Peyer's patch (tissue), 4 donors: ENCODE data around the gene EPHB2.

ENCODE experiments used
- CTCF ChIP-seq, 6 experiments: fragments of 450-650 bp in 4 of 6; fragments of 200-600 bp in 2 of 6; sonication (generic) in 1 of 6; IDR thresholded peaks; one replicate each; pipeline ENCODE4 v1.5.1; 2017 to 2019; ENCODE audit warnings: antibody characterized with exemption in 6 of 6, mild to moderate bottlenecking in 3 of 6, moderate library complexity in 1 of 6
- POLR2A ChIP-seq, 2 donors: fragments of 450-650 bp; IDR thresholded peaks; one replicate each; pipeline ENCODE4 v1.5.1; 2017; ENCODE audit warnings: antibody characterized with exemption in 2 of 2, mild to moderate bottlenecking in 2 of 2, moderate library complexity in 2 of 2

GRCh38 chr1:22962558-22962957 is 251.9 kb downstream of the EPHB2 start:
- TF ChIP-seq CTCF (IDR thresholded peaks at IDR 0.05) (no peak), POLR2A (IDR thresholded peaks at IDR 0.05) (no peak)
